ENCODE data around the gene CBARP. TPM values are rescaled to one million over a fixed set of nuclear protein-coding genes. Genes with fewer than 3 reads are reported as not detected.

Gene CBARP
- total RNA-seq, 1 experiment from 2014 or later: 28.4 TPM

DNA sequence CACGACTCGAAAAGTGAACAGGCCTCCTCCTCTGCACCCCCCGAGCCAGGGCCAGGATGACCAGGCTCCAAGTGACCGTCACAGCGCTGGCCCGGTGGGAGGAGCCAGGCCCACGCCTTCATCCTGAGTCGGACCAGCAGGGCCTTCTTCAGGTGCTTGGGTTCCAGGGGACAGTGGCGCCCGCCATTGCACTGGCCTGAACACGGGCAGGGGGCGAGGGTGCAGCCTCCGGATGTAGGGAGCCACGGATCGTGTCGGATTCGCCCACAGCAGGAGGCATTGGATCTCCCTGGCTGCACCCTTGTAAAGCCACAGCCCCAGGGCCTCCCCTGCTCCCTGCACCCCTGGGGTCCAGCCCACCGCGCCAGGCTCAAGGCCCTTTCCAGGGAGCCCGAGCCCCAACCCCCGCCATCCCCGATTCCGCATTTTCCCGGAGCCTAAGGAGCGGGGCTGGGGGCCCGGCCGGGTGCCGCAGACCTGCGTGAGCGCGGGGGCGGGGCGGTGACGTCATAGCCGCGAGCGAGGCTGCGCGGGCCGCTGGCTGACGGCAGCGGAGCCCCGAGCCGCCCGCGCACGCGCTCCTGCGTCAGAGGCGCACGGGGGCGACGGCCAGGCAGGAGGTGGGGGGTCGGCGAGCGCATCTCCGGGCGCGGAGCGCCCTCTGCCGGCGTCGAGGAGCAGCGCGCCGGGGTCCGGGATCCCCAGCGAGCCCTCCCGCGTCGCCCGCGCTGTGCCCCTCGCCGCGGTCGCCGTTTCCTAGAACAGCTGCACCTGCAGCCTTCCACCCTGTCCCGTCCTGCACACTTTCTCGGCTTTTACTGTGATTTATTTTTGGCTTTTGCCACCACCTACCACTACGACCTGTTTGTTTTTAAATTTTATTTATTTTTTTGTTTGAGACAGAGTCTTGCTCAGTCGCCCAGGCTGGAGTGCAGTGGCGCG, 2.3 kb upstream of the CBARP start:
- no peaks in the 10 kb centered on the region; the same call in 1 of the 2 replicates for H3K79me2 ChIP-seq (ENCODE audit: insufficient read depth, low read length)
- H3K79me1 ChIP-seq (ENCODE audit: insufficient read depth, low read depth, low read length, poor library complexity, severe bottlenecking): no peaks in the 10 kb centered on the region
- H3K4ac ChIP-seq (ENCODE audit: low read depth, low read length): no peak overlapping the region
- H2BK15ac ChIP-seq (ENCODE audit: low read depth, low read length): no peak overlapping the region
- TF ChIP-seq, protein P1, sequence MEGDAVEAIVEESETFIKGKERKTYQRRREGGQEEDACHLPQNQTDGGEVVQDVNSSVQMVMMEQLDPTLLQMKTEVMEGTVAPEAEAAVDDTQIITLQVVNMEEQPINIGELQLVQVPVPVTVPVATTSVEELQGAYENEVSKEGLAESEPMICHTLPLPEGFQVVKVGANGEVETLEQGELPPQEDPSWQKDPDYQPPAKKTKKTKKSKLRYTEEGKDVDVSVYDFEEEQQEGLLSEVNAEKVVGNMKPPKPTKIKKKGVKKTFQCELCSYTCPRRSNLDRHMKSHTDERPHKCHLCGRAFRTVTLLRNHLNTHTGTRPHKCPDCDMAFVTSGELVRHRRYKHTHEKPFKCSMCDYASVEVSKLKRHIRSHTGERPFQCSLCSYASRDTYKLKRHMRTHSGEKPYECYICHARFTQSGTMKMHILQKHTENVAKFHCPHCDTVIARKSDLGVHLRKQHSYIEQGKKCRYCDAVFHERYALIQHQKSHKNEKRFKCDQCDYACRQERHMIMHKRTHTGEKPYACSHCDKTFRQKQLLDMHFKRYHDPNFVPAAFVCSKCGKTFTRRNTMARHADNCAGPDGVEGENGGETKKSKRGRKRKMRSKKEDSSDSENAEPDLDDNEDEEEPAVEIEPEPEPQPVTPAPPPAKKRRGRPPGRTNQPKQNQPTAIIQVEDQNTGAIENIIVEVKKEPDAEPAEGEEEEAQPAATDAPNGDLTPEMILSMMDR (conservative IDR thresholded peaks at IDR 0.05): peak; percentile 90
- H3K56ac ChIP-seq (ENCODE audit: insufficient read length, low read depth, low read length): no peak overlapping the region
- no CpG with 5 or more reads among the region's 84 CpGs for WGBS (ENCODE audit: extremely low coverage, insufficient read length, low lambda C conversion rate)
- H3K27ac ChIP-seq (ENCODE audit: insufficient read length, low read depth, low read length): no peak overlapping the region
- H2BK12ac ChIP-seq (ENCODE audit: insufficient read length, low read depth, low read length): no peak overlapping the region
- no peak overlapping the region for H3K23ac ChIP-seq (ENCODE audit: insufficient read length, low read depth, low read length)
- H4K20me1 ChIP-seq (ENCODE audit: control insufficient read depth, insufficient read depth, insufficient read length): no peaks in the 10 kb centered on the region
- Mint-ChIP-seq H3K27me3 (ENCODE audit: low read depth) (peaks cover 1% of the 10 kb centered on the region), H3K4me3 (peak overlapping the region; percentile 76 to 87), H3K4me1 (peaks cover 15 to 23% of the 10 kb centered on the region in 2 experiments), H3K36me3 (ENCODE audit: insufficient read depth in 1 of 3, low read depth in 3 of 3) (peaks cover 0 to 10% (median 3%) of the 10 kb centered on the region in 3 experiments; a peak in 4 of 7 replicates), H3K9me3 (no peaks in the 10 kb centered on the region; a peak in 1 of 5 replicates), H3K27ac (no peak overlapping the region)
- no peak overlapping the region for H3T11ph ChIP-seq (ENCODE audit: low read length)
- H4K91ac ChIP-seq (ENCODE audit: insufficient read length, low read depth, low read length): no peak overlapping the region
- no peak overlapping the region for H3K9ac ChIP-seq (ENCODE audit: extremely low read depth, insufficient read length, low read length)
- H2BK120ac ChIP-seq (ENCODE audit: low read depth, low read length, poor library complexity, severe bottlenecking): no peak overlapping the region
- no peak overlapping the region for H2BK20ac ChIP-seq (ENCODE audit: low read depth, low read length, poor library complexity, severe bottlenecking)
- H3K23me2 ChIP-seq (ENCODE audit: insufficient read length, low read depth, low read length, poor library complexity, severe bottlenecking): peaks cover 11% of the 10 kb centered on the region
- H3K14ac ChIP-seq (ENCODE audit: insufficient read depth, low read length): peak overlapping the region; percentile 82
- H3K9me3 ChIP-seq (ENCODE audit: control insufficient read depth, low read depth, low read length): no peaks in the 10 kb centered on the region
- H2AFZ ChIP-seq (ENCODE audit: low read length): no peak overlapping the region
- peak overlapping the region; percentile 45 for H3K4me2 ChIP-seq (ENCODE audit: insufficient read depth, insufficient read length, low read length)
- H4K5ac ChIP-seq (ENCODE audit: insufficient read length, low read depth, low read length): no peak overlapping the region
- H2BK5ac ChIP-seq (ENCODE audit: insufficient read length, low read length): no peak overlapping the region
- H3K4me1 ChIP-seq (ENCODE audit: insufficient read depth, low read length): no peaks in the 10 kb centered on the region
- DNase-seq: peak; percentile 91
- H3K27me3 ChIP-seq (ENCODE audit: insufficient read depth, low read length): no peaks in the 10 kb centered on the region
- no peak overlapping the region for H4K8ac ChIP-seq (replicated peaks; ENCODE audit: insufficient read length, low read depth, low read length)
- peak overlapping the region; percentile 70 for H3K18ac ChIP-seq (ENCODE audit: insufficient read length, low read depth, low read length)
- H2AK5ac ChIP-seq (ENCODE audit: insufficient read length, low read length): no peak overlapping the region

Measured in H9 (cell line).